GM19468 (cell line): ENCODE data around the gene PALM3.
"Not testable (repeated sequence)": the region's sequence is repeated elsewhere in the genome, so short reads cannot be mapped to it uniquely, and the experiment has no call there.

Source experiments
- ATAC-seq: cut with Tn5 transposase; IDR thresholded peaks from one replicate; pipeline ENCODE4 v1.9.1; 2021; ENCODE audit warnings: mild to moderate bottlenecking, moderate library complexity, moderate number of reproducible peaks; ENCODE audit not compliant: unreplicated experiment; ENCODE audit errors: extremely low read depth

Gene PALM3

DNA sequence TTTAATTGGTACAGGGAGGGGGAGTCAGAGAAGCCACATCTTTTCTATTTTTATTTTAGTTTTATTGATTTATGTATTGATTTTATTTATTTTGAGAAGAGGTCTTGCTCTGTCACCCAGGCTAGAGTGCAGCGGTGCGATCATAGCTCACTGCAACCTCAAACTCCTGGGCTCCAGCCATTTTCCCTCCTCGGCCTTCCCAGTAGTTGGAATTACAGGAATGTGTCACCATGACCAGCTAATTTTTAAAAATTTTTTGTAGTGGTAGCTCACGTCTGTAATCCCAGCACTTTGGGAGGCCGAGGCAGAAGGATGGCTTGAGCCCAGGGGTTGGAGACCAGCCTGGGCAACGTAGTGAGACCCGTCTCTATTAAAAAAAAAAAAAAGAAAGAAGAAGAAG, 26.2 kb downstream of the PALM3 start:
- no peak for ATAC-seq

DNA sequence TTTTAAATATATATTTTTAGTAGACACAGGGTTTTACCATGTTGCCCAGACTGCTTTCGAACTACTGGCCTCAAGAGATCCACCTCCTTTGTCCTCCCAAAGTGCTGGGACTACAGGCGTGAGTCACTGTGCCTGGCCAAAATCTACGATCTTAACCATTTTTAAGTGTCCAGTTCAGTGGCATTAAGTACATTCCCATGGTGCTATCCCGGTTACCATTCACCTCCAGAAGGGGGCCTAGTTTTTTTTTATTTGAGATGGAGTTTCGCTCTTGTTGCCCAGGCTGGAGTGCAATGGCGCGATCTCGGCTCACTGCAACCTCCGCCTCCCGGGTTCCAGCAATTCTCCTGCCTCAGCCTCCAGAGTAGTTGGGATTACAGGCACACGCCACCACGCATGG, 26.7 kb downstream of the PALM3 start:
- ATAC-seq = not testable (repeated sequence)

DNA sequence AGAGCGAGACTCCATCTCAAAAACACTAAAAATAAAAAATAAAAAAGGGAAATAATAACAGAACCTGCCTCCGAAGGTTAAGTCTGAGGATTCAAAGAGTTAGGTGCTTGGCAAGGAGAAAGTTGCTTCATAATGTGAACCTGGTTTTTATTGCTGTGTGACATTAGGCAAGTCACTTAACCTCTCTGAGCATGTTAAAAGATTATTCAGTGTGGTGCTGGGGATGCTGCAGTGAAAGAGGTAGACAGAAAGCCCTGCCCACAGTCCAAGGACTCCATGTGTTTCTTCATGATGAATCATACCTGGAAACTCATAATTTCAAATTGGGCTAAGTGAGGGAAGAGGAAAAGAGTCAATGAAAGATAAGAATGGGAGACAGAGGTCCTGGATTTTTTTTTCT, 27.9 kb downstream of the PALM3 start:
- no peak for ATAC-seq

DNA sequence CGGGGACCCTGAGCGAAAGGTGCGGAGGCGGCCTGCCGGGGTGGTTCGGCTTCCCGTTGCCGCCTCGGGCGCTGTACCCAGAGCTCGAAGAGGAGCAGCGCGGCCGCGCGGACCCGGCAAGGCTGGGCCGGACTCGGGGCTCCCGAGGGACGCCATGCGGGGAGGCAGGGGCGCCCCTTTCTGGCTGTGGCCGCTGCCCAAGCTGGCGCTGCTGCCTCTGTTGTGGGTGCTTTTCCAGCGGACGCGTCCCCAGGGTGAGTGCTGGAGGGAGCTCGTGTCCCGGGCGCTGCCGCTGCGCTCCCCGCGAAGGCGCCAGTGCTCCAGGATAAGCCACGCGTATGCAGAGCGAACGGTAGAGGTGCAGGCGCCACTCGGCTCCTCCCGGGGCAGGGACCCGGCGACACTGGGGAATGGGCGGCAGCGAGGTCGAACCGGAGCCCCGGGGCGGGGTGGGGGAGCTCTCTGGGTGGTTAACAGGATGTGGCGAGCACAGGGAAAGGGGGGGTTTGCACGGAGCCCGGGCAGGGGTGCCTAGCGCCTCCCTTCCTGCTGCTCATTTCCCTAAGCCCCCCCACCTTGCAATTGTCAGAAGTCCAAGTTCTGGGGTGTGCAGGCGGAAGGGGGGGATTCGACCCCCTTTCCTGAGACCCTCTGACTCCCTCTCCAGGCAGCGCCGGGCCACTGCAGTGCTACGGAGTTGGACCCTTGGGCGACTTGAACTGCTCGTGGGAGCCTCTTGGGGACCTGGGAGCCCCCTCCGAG, 30.0 kb downstream of the PALM3 start, which contains the start of gene IL27RA:
Gene IL27RA (plus strand): TSS at position 44 of the 762 bp plus-strand sequence. CDS start 111 bp downstream, at position 155.
- peak; percentile 56 for ATAC-seq

DNA sequence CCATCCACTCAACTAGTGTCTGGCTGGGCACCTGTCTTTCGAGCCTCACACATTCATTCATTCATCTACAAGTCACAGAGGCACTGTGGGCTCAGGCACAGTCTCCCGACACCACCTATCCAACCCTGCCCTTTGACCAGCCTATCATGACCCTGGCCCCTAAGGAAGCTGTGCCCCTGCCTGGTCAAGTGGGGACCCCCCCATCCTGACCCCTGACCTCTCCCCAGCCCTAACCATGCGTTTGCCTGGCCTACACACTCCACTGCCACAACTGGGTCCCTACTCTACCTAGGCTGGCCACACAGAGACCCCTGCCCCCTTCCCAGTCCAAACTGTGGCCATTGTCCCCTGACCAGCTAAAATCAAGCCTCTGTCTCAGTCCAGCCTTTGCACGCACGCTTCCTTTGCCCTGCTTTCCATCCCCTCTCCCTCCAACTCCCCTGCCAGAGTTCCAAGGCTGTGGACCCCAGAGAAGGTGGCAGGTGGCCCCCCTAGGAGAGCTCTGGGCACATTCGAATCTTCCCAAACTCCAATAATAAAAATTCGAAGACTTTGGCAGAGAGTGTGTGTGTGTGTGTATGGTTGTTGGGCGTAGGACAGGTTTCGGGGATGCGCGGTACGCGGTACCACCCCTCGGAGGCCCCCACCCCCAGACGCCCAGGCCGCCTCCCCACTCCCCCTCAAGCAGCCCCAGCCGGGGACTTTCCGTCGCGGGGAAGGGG, 30.7 kb downstream of the PALM3 start:
- no peak for ATAC-seq

DNA sequence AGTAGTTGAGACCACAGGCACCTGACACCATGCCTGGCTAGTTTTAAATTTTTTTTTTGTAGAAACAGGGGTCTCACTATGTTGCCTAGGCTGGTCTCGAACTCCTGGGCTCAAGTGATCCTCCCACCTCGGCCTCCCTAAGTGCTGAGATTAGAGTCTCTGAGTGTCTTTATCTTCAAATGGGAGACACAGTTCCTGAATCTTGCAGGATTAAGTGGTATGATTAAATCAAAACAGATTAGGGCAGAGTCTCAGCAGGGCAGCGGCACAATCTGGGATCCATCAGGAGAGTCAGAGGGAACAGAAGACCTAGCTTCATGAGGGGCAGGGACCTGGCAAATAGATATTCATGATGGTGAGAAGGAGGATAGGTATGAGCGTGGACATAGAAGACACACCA, 33.0 kb downstream of the PALM3 start:
- ATAC-seq = no peak

DNA sequence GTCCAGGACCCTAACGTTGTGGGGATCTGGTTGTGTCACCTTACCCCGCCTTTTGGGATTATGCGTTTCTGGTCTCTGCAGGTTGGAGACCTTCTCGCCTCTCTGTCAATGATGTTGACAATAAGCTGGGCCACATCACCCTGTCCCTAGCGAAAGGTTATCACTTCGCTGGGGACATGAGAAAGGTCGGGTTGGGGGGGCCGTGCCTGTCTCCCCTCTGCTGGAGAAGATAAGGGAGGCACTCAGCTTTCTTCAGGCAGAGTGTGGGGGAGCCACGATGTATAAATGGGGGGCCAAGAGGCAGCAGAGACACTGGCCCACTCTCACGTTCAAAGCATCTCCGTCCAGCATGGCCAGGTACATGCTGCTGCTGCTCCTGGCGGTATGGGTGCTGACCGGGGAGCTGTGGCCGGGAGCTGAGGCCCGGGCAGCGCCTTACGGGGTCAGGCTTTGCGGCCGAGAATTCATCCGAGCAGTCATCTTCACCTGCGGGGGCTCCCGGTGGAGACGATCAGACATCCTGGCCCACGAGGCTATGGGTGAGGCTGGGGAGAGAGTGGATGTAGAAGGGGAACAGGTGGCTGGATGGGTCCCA, 33.9 kb downstream of the PALM3 start, which contains the start of gene RLN3:
Gene RLN3 (plus strand): TSS at position 293 of the 595 bp plus-strand sequence. CDS start 57 bp downstream, at position 350.
- ATAC-seq = no peak

DNA sequence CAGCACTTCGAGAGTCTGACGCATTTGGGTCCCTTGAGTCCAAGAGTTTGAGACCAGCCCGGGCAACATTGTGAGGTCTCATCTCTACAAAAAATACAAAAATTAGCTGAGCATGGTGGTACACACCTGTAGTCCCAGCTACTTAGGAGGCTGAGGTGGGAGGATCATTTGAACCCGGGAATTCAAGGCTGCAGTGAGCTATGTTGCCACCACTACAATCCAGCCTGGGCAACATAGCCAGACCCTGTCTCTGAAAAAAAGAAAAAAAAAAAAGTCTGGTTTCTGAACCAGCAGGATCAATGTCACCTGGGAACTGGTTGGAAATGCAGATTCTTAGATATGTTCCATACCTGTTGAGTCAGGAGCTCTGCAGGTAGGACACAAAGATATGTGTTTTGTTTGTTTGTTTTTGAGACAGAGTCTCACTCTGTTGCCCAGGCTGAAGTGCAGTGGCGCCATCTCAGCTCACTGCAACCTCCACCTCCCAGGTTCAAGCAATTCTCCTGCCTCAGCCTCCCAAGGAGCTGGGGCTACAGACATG, 35.2 kb downstream of the PALM3 start:
- ATAC-seq = not testable (repeated sequence)

DNA sequence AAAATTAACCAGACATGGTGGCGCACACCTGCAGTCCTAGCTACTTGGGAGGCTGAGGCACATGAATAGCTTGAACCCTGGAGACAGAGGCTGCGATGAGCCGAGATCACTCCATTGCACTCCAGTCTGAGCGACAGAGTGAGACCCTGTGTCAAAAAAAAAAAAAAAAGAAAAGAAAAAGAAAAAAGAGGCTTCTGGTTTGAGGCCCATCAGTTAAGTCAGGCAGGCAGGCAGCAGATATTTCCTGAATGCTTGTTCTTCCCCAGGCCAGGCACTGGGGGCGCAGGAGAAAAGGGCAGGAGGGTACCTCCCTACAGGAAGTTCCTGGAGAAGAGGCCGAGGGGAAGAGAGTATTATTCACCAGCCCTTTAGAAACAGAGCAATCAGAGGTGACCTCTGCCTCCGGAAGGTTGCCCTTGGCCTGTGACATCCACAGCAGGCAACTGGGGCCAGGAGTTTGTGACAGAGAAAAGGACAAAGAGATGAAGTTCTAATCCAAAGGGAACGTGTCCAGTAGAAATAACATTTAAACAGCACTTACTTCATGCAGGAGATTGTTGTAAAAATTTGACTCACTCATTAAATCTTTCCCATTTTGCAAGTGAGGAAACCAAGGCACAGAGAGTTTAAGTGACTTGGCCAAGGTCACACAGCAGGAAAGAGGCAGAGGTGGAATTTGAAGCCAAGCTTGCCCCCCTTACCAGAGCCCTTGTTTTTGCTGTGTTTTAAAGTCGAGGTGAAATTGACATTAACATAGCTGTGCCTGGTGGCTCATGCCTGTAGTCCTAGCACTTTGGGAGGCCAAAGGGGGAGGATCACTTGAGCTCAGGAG, 38.3 kb downstream of the PALM3 start:
- no peak for ATAC-seq

DNA sequence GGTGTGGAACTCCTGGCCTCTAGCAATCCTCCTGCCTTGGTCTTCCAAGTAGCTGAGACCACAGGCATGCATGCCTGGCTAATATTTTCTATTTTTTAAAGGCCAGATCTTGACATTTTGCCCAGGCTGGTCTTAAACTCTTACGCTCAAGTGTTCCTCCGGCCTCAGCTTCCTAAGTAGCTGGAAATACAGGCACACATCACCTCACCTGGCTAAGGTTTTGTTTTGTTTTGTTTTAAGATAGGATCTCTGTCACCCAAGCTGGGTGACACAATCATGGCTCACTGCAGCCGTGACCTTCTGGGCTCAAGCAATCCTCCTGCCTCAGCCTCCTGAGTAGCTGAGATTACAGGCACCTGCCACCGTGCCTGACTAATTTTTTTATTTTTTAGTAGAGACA, 39.4 kb downstream of the PALM3 start:
- no peak for ATAC-seq

DNA sequence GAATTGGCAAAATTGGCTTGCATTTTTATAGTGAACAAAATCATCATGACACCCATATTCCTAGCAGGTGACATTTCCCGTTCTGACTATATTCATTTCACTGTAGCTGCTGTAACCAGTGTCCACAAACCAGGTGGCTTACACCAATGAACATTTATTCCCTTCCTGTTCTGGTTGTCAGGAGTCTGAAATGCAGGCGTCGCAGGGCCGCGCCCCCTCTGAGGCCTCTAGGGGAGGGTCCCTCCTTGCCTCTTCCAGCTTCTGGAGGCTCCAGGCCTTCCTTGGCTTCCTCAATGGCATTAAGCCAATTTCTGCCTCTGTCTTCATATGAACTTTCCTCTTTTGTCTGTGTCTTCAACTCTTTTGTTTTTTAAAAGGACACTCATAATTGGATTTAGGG, 40.4 kb downstream of the PALM3 start:
- no peak for ATAC-seq

DNA sequence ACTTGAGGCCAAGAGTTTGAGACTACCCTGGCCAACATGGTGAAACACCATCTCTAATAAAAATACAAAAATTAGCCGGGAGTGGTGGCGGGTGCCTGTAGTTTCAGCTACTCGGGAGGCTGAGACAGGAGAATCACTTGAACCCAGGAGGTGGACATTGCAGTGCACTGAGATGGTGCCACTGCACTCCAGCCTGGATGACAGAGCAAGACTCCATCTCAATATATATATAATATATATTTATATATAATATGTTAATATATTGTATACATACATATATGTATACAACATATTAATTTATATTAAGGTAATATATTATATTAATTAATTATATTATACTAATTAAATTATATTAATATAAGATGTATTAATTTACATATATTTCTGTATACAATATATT, 42.1 kb downstream of the PALM3 start:
- ATAC-seq = not testable (repeated sequence)

DNA sequence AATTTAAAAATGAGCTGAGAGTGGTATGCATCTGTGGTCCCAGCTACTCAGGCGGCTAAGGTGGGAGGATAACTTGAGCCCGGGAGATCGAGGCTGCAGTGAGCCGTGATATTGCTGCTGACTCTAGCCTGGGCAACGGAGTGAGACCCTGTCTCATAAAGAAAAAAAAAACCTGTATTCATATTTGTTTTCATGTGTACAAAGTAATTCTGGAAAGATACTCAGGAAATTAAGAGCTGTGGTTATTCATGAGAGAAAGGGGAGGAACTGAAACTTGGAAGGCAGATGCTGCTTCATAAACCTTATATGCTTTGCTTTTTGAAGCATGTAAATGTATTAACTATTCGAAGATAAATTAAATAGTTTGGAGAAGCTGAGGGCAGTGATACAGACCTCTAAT, 42.8 kb downstream of the PALM3 start:
- no peak for ATAC-seq

DNA sequence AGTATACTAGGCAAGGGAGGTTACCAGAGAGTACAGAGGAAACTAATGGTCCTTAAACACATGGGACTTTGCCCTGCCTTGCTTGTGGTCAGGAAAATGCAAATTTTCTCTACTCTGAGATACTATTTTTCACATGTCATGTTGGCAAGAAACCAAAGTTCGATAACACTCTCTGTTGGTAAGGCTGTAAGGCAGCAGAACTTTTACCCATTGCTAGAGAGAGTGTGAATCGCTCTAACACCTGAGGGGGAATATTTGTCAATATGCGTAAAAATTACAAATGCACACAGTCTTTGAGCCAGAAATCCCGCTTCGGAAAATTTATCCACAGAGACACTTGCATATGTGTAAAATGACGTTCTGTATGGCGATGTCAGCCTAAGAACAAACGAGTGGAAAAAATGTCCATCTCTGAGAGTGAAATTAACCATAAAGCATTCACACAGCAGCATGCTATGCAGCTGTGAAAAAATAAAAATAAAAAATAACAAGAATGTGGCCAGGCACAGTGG, 46.3 kb downstream of the PALM3 start:
- peak; percentile 79 for ATAC-seq

DNA sequence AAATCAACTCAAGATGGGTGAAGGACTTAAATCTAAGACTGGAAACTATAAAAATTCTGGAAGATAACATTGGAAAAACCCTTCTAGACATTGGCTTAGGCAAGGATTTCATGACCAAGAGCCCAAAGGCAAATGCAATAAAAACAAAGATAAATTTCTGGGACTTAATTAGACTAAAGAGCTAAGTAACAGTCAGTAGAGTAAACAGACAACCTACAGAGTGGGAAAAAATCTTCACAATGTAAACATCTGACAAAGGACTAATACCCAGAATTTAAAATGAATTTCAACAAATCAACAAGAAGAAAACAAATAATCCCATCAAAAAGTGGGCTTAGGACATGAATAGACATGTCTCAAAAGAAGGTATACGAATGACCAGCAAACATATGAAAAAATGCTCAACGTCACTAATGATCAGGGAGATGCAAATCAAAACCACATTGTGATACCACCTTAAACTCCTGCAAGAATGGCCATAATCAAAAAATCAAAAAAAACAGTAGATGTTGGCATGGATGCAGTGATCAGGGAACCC, 49.4 kb downstream of the PALM3 start:
- ATAC-seq = no peak

DNA sequence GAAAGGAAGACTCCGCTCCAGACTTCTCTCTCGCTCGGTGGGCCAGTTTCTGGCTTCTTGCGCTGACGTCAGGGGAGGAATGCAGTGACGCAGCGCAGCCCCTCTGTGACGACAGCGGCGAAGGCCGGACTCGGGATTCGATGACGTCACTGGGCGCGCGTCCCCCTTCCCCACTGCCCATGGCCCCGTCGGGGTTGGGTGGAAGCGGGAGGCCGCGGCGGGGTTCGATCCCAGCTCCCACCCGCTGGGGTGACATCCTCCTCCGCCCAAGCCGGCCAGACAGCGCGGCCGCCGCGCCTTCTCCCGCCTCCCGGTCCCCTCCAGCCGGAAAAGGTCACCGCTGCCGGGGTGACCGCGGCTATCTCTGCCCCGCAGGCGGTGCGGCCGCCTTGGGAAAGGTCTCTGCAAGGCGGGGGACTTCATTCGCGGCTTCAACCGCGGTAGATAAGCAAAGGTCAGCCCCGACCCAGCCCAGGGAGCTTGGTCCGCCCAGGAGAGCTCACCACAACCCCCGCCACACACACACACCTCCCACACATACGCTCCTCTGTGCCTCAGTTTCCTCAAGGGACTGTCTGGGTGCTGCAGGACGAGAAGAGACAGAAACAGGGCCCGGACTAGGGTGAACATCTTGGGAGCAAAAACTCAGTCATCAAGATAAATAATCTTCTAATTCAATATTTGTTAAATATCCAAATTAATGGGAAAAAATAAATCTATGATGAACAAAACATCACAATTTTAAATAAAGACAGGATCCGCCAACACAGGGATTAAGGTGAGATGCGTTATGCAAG, 54.9 kb downstream of the PALM3 start:
- ATAC-seq = peak; percentile 9

DNA sequence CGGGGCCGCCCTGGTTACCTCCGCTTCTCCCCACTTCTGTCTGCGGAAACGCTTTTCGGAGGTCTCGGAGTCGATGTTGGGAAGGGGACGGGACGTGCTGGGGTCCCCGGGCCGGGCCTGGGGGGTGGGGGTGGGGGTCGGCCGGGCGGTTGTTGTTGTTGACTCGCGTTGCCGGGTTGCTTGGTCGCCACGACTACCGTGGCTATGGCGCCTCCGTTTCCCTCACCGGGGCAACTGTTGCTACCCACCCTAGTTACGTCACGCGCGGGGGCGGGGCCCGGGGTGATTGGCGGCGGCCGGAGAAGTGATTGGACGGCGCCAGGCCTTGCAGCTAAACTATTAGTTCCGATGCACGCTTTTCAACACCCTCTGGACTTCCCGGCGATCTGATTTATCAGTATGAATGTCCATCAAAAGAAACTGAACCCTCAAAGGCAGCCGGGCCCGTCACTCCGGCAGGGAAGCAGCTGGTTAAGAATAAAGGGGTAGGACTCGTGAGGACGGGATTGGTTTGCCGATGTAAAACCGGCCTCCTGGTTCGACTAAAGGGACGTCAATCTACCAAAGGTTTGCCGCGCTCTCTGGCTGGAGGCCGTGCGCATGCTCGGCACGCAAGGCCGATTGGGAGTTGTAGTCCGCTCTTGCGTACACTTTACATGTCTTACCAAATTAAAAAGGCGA, 55.7 kb downstream of the PALM3 start, which contains the start of gene RFX1:
Gene RFX1 (minus strand): TSS at position 236 of the 681 bp plus-strand sequence. CDS start 12,477 bp downstream, outside the sequence.
- ATAC-seq = peak; percentile 71
